OCI-LY1 (cell line): ENCODE results near the gene ZBTB16.

Source experiments
- H2AFZ ChIP-seq: fragments of 200-600 bp; sonication (generic), shearing (Covaris generic); 2 replicates; pipeline ENCODE4 v1.6.0; 2014; ENCODE audit warnings: antibody characterized with exemption, mild to moderate bottlenecking, low read length
- H3F3A ChIP-seq: fragments of 200-600 bp; sonication (generic), shearing (Covaris generic); 2 replicates; pipeline ENCODE4 v1.6.0; 2014; ENCODE audit warnings: mild to moderate bottlenecking, antibody characterized with exemption, low read length, moderate library complexity; ENCODE audit not compliant: insufficient read depth
- H3K27ac ChIP-seq: fragments of 200-600 bp; sonication (generic); 2 replicates; pipeline ENCODE4 v1.5.1; 2014; ENCODE audit warnings: low read length, mixed run types, mild to moderate bottlenecking, low read depth; ENCODE audit not compliant: poor library complexity, severe bottlenecking
- H3K27me3 ChIP-seq: fragments of 200-600 bp; sonication (generic); 2 replicates; pipeline ENCODE4 v1.6.0; 2014; ENCODE audit warnings: antibody characterized with exemption, mild to moderate bottlenecking, low read length, moderate library complexity; ENCODE audit not compliant: insufficient read depth
- H3K36me3 ChIP-seq: fragments of 200-600 bp; sonication (generic); 2 replicates; pipeline ENCODE4 v1.6.1; 2014; ENCODE audit warnings: mild to moderate bottlenecking, antibody characterized with exemption, low read length, moderate library complexity, mixed read lengths; ENCODE audit not compliant: insufficient read depth
- H3K4me1 ChIP-seq: fragments of 200-600 bp; sonication (generic); 2 replicates; pipeline ENCODE4 v1.5.1; 2014; ENCODE audit warnings: mild to moderate bottlenecking, low read length, moderate library complexity; ENCODE audit not compliant: insufficient read depth, severe bottlenecking
- H3K4me2 ChIP-seq: fragments of 200-600 bp; sonication (generic), shearing (Covaris generic); 2 replicates; pipeline ENCODE4 v1.6.1; 2014; ENCODE audit warnings: low read length
- H3K4me3 ChIP-seq: fragments of 200-600 bp; sonication (generic); 2 replicates; pipeline ENCODE4 v1.5.1; 2014; ENCODE audit warnings: low read length, low read depth, mild to moderate bottlenecking, mixed read lengths; ENCODE audit not compliant: poor library complexity, severe bottlenecking
- H3K79me2 ChIP-seq: fragments of 200-600 bp; shearing (Covaris generic); 2 replicates; pipeline ENCODE4 v1.6.1; 2016; ENCODE audit warnings: mixed run types, low read length, mixed read lengths; ENCODE audit not compliant: insufficient read depth
- H3K9ac ChIP-seq: fragments of 200-600 bp; sonication (generic), shearing (Covaris generic); 2 replicates; pipeline ENCODE4 v1.6.1; 2014; ENCODE audit warnings: mild to moderate bottlenecking, low read length, mixed read lengths
- H3K9me2 ChIP-seq: fragments of 200-600 bp; sonication (generic), shearing (Covaris generic); 2 replicates; pipeline ENCODE4 v1.6.1; 2014; ENCODE audit warnings: low read depth, mild to moderate bottlenecking, low read length, mixed read lengths
- H3K9me3 ChIP-seq: fragments of 200-600 bp; shearing (Covaris generic); 2 replicates; pipeline ENCODE4 v1.6.1; 2014; ENCODE audit warnings: low read length, mixed read lengths
- H4K20me1 ChIP-seq: fragments of 200-600 bp; sonication (generic), shearing (Covaris generic); 2 replicates; pipeline ENCODE4 v1.6.0; 2016; ENCODE audit warnings: mild to moderate bottlenecking, low read length; ENCODE audit not compliant: insufficient read depth
- EZH2 ChIP-seq: fragments of 200-600 bp; sonication (generic), shearing (Covaris generic); IDR thresholded peaks from 2 replicates; pipeline ENCODE4 v1.8.0; 2017; ENCODE audit warnings: borderline replicate concordance, mixed run types, mild to moderate bottlenecking, antibody characterized with exemption, low read length, moderate library complexity, mixed read lengths
- TF ChIP-seq, protein P1 (sequence below): fragments of 200-600 bp; sonication (generic), shearing (Covaris generic); IDR thresholded peaks from 2 replicates; pipeline ENCODE4 v1.5.1; 2017; ENCODE audit warnings: mild to moderate bottlenecking, antibody characterized with exemption, low read length, moderate library complexity, mixed read lengths

Gene ZBTB16

DNA sequence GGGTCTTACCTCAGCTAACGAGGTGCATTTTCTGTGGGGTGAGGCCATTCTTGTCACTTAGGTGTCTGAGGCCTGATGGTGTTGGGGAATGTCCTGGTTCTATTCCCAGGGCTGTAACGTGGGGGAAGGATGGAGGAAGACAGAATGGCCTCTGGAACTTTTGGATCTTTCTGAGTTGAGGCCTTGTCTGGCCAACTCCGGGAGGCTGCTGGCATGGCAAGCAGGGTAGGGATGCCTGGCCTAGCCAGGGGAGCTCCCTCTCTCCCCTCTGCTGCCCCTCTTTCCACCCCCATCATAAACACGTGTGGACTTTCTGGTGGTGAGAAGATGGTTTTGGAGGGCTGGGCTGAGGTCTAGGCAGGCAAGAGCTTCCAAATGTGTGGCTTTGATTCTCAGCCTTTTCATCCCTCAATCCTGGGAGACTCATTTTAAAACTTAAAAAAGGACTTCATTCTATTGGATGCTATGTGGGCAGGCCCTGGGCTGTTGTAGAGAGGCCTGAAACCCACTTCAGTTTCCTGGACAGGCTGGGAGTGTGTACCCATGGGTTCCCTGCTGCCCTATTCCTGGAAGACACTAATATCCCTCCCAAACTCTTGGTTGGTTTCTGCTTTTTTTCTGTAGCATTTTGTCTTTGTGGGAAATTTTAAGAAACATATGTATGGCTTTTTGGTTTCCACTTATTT lies 30.9 kb downstream of the ZBTB16 start:
- no peak overlapping the region for H3K27ac ChIP-seq
- H3K36me3 ChIP-seq = no peaks in the 10 kb centered on the region
- no peak overlapping the region for H3K9ac ChIP-seq
- H3K79me2 ChIP-seq = no peaks in the 10 kb centered on the region
- no peaks in the 10 kb centered on the region for H3F3A ChIP-seq
- no peak overlapping the region for H2AFZ ChIP-seq
- TF ChIP-seq, protein P1, sequence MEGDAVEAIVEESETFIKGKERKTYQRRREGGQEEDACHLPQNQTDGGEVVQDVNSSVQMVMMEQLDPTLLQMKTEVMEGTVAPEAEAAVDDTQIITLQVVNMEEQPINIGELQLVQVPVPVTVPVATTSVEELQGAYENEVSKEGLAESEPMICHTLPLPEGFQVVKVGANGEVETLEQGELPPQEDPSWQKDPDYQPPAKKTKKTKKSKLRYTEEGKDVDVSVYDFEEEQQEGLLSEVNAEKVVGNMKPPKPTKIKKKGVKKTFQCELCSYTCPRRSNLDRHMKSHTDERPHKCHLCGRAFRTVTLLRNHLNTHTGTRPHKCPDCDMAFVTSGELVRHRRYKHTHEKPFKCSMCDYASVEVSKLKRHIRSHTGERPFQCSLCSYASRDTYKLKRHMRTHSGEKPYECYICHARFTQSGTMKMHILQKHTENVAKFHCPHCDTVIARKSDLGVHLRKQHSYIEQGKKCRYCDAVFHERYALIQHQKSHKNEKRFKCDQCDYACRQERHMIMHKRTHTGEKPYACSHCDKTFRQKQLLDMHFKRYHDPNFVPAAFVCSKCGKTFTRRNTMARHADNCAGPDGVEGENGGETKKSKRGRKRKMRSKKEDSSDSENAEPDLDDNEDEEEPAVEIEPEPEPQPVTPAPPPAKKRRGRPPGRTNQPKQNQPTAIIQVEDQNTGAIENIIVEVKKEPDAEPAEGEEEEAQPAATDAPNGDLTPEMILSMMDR = no peak
- no peak for TF ChIP-seq EZH2
- H3K4me1 ChIP-seq = no peaks in the 10 kb centered on the region
- H3K9me3 ChIP-seq = no peaks in the 10 kb centered on the region
- H3K27me3 ChIP-seq = no peaks in the 10 kb centered on the region
- H3K4me3 ChIP-seq = no peak overlapping the region
- no peaks in the 10 kb centered on the region for H4K20me1 ChIP-seq
- H3K4me2 ChIP-seq = no peak overlapping the region
- H3K9me2 ChIP-seq = no peaks in the 10 kb centered on the region

DNA sequence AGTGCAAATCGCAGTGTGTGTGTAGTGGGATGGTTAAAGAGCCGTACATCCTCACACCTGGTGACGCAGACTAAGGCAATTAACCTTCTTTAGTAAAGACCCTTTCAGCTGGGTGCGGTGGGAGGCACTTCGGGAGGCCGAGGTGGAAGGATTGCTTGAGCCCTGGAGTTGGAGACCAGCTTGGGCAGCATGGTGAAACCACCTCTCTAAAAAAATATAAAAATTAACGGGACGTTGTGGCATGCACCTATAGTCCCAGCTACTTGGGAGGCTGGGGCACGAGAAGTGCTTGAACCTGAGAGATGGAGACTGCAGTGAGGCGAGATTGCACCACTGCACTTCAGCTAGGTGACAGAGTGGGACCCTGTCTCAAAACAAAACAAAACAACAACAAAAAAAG lies 31.5 kb downstream of the ZBTB16 start:
- Histone ChIP-seq H3K9me2 (no peaks in the 10 kb centered on the region), H3K4me1 (no peaks in the 10 kb centered on the region), H3K27me3 (no peaks in the 10 kb centered on the region), H3K4me2 (no peak overlapping the region), H2AFZ (no peak overlapping the region), H3K79me2 (no peaks in the 10 kb centered on the region), H3K27ac (no peak overlapping the region), H3F3A (no peaks in the 10 kb centered on the region), H4K20me1 (no peaks in the 10 kb centered on the region), H3K36me3 (no peaks in the 10 kb centered on the region), H3K9ac (no peak overlapping the region), H3K4me3 (no peak overlapping the region), H3K9me3 (no peaks in the 10 kb centered on the region)
- no peak for TF ChIP-seq EZH2
- TF ChIP-seq, protein P1 = no peak

DNA sequence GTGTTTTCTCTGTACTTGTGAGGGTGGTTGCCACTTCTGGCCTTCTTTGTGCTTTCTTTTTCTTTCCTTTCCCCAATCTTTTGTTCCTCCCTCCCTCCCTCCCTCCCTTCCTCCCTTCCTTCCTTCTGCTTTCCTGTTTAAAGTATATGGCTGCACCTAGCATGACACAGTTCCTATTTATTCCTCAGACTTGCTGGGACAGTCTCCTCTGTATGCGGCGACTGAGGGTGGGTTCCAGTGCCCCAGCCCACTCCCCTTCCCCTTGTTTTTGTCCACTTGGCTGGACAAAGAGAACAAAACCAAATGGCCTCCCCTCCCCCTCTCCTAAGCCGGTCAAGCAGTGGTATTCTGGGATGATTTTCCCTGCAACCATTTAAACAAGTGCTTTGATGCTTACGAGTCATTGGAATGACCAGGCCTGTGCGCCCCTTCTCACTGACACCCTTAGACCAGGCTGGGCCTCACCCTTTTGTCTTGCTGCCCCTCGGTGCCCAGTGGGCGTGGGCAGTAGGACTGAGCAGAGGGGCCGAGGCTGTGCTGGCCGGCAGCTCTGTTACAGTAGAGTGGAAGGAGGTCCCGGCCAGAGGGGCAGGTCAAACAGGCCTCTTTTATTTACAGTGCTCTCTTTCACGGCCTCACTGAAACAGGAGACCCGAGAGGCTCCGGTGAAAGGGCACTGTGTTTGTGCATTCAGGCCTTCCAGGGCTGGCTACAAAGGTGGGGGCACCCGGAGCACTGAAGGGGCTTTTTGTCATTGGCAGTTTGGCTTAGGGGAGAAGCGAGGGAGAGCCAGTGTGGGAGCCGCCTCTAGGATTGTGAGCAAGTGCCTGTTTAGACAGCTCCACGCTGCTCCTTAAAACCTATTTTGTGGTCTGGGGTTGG lies 32.2 kb downstream of the ZBTB16 start:
- no peak overlapping the region for H3K27ac ChIP-seq
- H3K4me3 ChIP-seq = no peak overlapping the region
- H3K4me2 ChIP-seq = no peak overlapping the region
- peaks cover 3% of the 10 kb centered on the region for H3K4me1 ChIP-seq
- no peaks in the 10 kb centered on the region for H3K27me3 ChIP-seq
- H3K9me2 ChIP-seq = no peaks in the 10 kb centered on the region
- H3K9ac ChIP-seq = no peak overlapping the region
- TF ChIP-seq, protein P1 = no peak
- TF ChIP-seq EZH2 = no peak
- H3K36me3 ChIP-seq = no peaks in the 10 kb centered on the region
- no peaks in the 10 kb centered on the region for H3K79me2 ChIP-seq
- H3K9me3 ChIP-seq = no peaks in the 10 kb centered on the region
- no peak overlapping the region for H2AFZ ChIP-seq
- no peaks in the 10 kb centered on the region for H3F3A ChIP-seq
- no peaks in the 10 kb centered on the region for H4K20me1 ChIP-seq
